MM.1S (cell line): ENCODE data around the gene JUND.

Experiments used
- DNase-seq: peaks from one replicate; pipeline ENCODE4 v3.0.0-alpha.2; 2015
- H2AFZ ChIP-seq: fragments of 300-600 bp; sonication (generic); 2 replicates; pipeline ENCODE4 v1.6.0; 2016; ENCODE audit warnings: antibody characterized with exemption, low read length
- H3F3A ChIP-seq: fragments of 300-600 bp; sonication (generic); 2 replicates; pipeline ENCODE4 v1.6.1; 2016; ENCODE audit warnings: mild to moderate bottlenecking, antibody characterized with exemption, low read length, moderate library complexity, mixed read lengths; ENCODE audit not compliant: insufficient read depth
- H3K27ac ChIP-seq: fragments of 300-600 bp; sonication (generic); 2 replicates; pipeline ENCODE4 v1.5.1; 2016; ENCODE audit warnings: mild to moderate bottlenecking, low read length
- H3K27me3 ChIP-seq: fragments of 300-600 bp; sonication (generic); replicated peaks from 2 replicates; pipeline ENCODE4 v1.6.0; 2016; ENCODE audit warnings: low read length; ENCODE audit not compliant: insufficient read depth
- H3K36me3 ChIP-seq: fragments of 300-600 bp; sonication (generic); replicated peaks from 2 replicates; pipeline ENCODE4 v1.6.1; 2016; ENCODE audit warnings: mild to moderate bottlenecking, low read length, mixed read lengths; ENCODE audit not compliant: insufficient read depth
- H3K4me1 ChIP-seq: fragments of 300-600 bp; sonication (generic); 2 replicates; pipeline ENCODE4 v1.6.1; 2016; ENCODE audit warnings: low read length, mixed read lengths
- H3K4me2 ChIP-seq: fragments of 300-600 bp; sonication (generic); 2 replicates; pipeline ENCODE4 v1.6.0; 2016; ENCODE audit warnings: low read depth, low read length
- H3K4me3 ChIP-seq: fragments of 300-600 bp; sonication (generic); 2 replicates; pipeline ENCODE4 v1.5.1; 2016; ENCODE audit warnings: low read length, mixed read lengths
- H3K79me2 ChIP-seq: fragments of 300-600 bp; sonication (generic); 2 replicates; pipeline ENCODE4 v1.6.1; 2016; ENCODE audit warnings: mixed run types, low read length, mixed read lengths
- H3K9ac ChIP-seq: fragments of 300-600 bp; sonication (generic); 2 replicates; pipeline ENCODE4 v1.6.1; 2016; ENCODE audit warnings: low read length, mixed read lengths
- H3K9me2 ChIP-seq: fragments of 300-600 bp; sonication (generic); replicated peaks from 2 replicates; pipeline ENCODE4 v1.6.1; 2016; ENCODE audit warnings: mild to moderate bottlenecking, low read length, mixed read lengths; ENCODE audit not compliant: insufficient read depth
- H3K9me3 ChIP-seq: fragments of 300-600 bp; sonication (generic); replicated peaks from 2 replicates; pipeline ENCODE4 v1.6.1; 2016; ENCODE audit warnings: mild to moderate bottlenecking, low read length, mixed read lengths; ENCODE audit not compliant: insufficient read depth
- H4K20me1 ChIP-seq: fragments of 300-600 bp; sonication (generic); 2 replicates; pipeline ENCODE4 v1.6.1; 2016; ENCODE audit warnings: mild to moderate bottlenecking, low read length, moderate library complexity, mixed read lengths; ENCODE audit not compliant: insufficient read depth
- CTCF ChIP-seq: fragments of 300-600 bp; sonication (generic); IDR thresholded peaks from 2 replicates; pipeline ENCODE4 v1.5.1; 2016; ENCODE audit warnings: antibody characterized with exemption, low read length, mixed read lengths
- EZH2 ChIP-seq: fragments of 300-600 bp; sonication (generic); optimal IDR thresholded peaks from 2 replicates; pipeline ENCODE3; 2017; ENCODE audit warnings: low read depth, mild to moderate bottlenecking, antibody characterized with exemption, low read length, mixed read lengths
- EZH2phosphoT487 ChIP-seq: fragments of 300-600 bp; sonication (generic); IDR thresholded peaks from 2 replicates; pipeline ENCODE4 v1.6.1; 2018; ENCODE audit warnings: antibody characterized with exemption, low read length

JUND gene

DNA sequence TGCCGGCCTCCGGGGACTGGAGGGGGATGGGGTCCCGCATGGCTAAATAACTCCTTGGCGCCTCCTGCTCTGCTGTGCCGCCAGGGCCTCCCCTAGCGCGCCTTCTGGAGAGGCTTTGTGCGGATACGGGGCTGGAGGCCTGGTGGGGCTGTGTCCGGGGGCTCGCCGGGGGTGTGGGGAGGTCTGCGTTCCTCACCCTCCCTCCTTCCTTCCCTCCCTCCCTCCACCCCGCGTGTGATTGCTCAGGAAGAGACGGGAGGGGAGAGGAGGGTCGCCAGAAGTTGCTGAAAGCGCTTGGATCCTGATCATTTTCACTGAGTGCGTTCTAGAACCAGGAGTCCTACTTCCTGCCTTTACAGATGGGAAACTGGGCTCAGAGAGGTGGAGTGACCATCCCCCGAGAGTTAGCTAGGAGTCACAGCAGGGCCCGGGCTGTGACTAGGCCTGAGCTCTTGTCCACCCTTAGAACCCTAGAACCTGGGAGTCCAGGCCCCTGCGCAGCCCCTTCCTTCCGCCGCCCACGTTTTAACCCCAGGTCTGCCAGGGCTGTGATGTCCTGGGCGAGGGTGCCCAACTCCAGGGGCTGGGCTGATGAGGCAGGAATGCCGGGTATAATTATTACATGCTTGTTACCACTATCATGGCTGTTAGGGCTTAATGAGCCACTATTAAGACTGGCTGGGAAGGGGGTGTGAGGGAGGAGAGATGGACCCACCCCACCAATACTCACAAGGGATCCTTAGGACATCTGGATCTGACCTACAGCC, 782 bp upstream of the JUND start:
- no peak for DNase-seq
- peaks cover 20% of the 10 kb centered on the region for H3F3A ChIP-seq
- no peaks in the 10 kb centered on the region for H4K20me1 ChIP-seq
- H2AFZ ChIP-seq, result peak overlapping the region; percentile 47; the same call in 1 of the 2 replicates
- no peaks in the 10 kb centered on the region for H3K9me3 ChIP-seq
- H3K4me2 ChIP-seq, result peak overlapping the region; percentile 99
- peak overlapping the region; percentile 98 for H3K27ac ChIP-seq
- H3K4me3 ChIP-seq, result peak overlapping the region; percentile 91
- H3K9me2 ChIP-seq, result no peaks in the 10 kb centered on the region
- TF ChIP-seq CTCF (peak; percentile 9; the same call in 1 of the 2 replicates), EZH2 (no peak), EZH2phosphoT487 (no peak)
- H3K4me1 ChIP-seq, result peaks cover 12% of the 10 kb centered on the region
- peaks cover 24% of the 10 kb centered on the region for H3K79me2 ChIP-seq
- H3K27me3 ChIP-seq, result peaks cover 4% of the 10 kb centered on the region; the same call in 1 of the 2 replicates
- H3K36me3 ChIP-seq, result no peaks in the 10 kb centered on the region
- peak overlapping the region; percentile 100 for H3K9ac ChIP-seq

- H2AFZ ChIP-seq, result no peak overlapping the region
- DNase-seq, result peak; percentile 91
Measured at GRCh38 chr19:18280247-18281081, 958 bp downstream of the JUND start.

More at GRCh38 chr19:18280247-18281081, 958 bp downstream of the JUND start:
- peak overlapping the region; percentile 97 for H3K27ac ChIP-seq
- H4K20me1 ChIP-seq, result no peaks in the 10 kb centered on the region
- H3K4me1 ChIP-seq, result peaks cover 12% of the 10 kb centered on the region
- TF ChIP-seq EZH2phosphoT487, result no peak
- no peak for TF ChIP-seq CTCF
- TF ChIP-seq EZH2, result no peak
- no peaks in the 10 kb centered on the region for H3K9me3 ChIP-seq
- peak overlapping the region; percentile 100 for H3K9ac ChIP-seq
- H3K4me3 ChIP-seq, result peak overlapping the region; percentile 94
- no peaks in the 10 kb centered on the region for H3K36me3 ChIP-seq
- peak overlapping the region; percentile 74 for H3K4me2 ChIP-seq
- no peaks in the 10 kb centered on the region for H3K9me2 ChIP-seq
- peaks cover 20% of the 10 kb centered on the region for H3F3A ChIP-seq
- peaks cover 24% of the 10 kb centered on the region for H3K79me2 ChIP-seq
- no peaks in the 10 kb centered on the region for H3K27me3 ChIP-seq
